ENCODE data around the gene RTP3.

GRCh38 chr3:46477756-46478155, 20.0 kb upstream of the RTP3 start:
- no peak for TF ChIP-seq EZH2phosphoT487 (IDR thresholded peaks at IDR 0.05; ENCODE audit: insufficient read depth, low read depth)
- TF ChIP-seq EZH2 (IDR thresholded peaks at IDR 0.05; ENCODE audit: insufficient read depth, poor library complexity, severe bottlenecking): no peak

Measured in GM23248 (cell line).